GM12878 (cell line): ENCODE measurements around the gene MANEAL. TPM values are rescaled to one million over a fixed set of nuclear protein-coding genes. Genes with fewer than 3 reads are reported as not detected.
A peak's percentile ranks its signal among the peaks of the same experiment; 100 is the strongest.

Source experiments
- ATAC-seq: fragments of 200-7000 bp; cut with Tn5 transposase; 3 replicates; pipeline ENCODE4 v1.9.1; 2020; ENCODE audit warnings: mild to moderate bottlenecking, moderate library complexity
- BruUV-seq: library from RNA; stranded (reverse); fragments of 400-500 nt; replicated peaks from 2 replicates; lab custom pipeline; 2021; lab: Mats Ljungman, UMichigan
- CTCF ChIA-PET: fragments of 300-600 bp; sonication (Branson Sonifier 250); formaldehyde crosslinking; extraction: SDS; loops from one replicate; lab custom pipeline; 2021; ENCODE audit warnings: inconsistent platforms; lab: Yijun Ruan, JAX
- POLR2A ChIA-PET: fragments of 350-600 bp; formaldehyde crosslinking; extraction: SDS; loops from one replicate; lab custom pipeline; 2021; ENCODE audit warnings: inconsistent platforms; lab: Charles Lee
- RAD21 ChIA-PET: fragments of 300-600 bp; sonication (Branson Sonifier 250); formaldehyde crosslinking; loops from one replicate; lab custom pipeline; 2023; ENCODE audit warnings: antibody characterized with exemption; ENCODE audit not compliant: unreplicated experiment; lab: Charles Lee
- SMC1A ChIA-PET: fragments of 300-600 bp; sonication (Branson Sonifier 250); formaldehyde crosslinking; loops from one replicate; lab custom pipeline; 2023; ENCODE audit not compliant: unreplicated experiment, uncharacterized antibody; lab: Charles Lee
- DNase-seq: peaks from one replicate; pipeline ENCODE4 v3.0.0-alpha.2; 2011; ENCODE audit warnings: low read depth, low spot score
- FAIRE-seq: peaks from 3 replicates; lab custom pipeline; 2011; peaks lifted over from hg19 to GRCh38; lab: Jason Lieb, UNC
- H2AFZ ChIP-seq: 2 replicates; pipeline ENCODE4 v1.6.0; 2011; ENCODE audit warnings: low read depth, low read length, control low read depth; ENCODE audit not compliant: control insufficient read depth
- H3K27ac ChIP-seq: 2 replicates; pipeline ENCODE4 v1.5.1; 2011; ENCODE audit warnings: control low read depth; ENCODE audit not compliant: control insufficient read depth, insufficient read depth
- H3K27me3 ChIP-seq, 2 experiments: replicated peaks in 1 of 2; 2 replicates each; pipeline versions ENCODE4 v1.6.0 to v1.6.1; 2011; ENCODE audit warnings: low read length in 1 of 2; ENCODE audit not compliant: control insufficient read depth in 2 of 2, insufficient read depth in 2 of 2
- H3K36me3 ChIP-seq, 2 experiments: 2 replicates each; pipeline ENCODE4 v1.5.1; 2011; ENCODE audit warnings: low read length in 1 of 2; ENCODE audit not compliant: control insufficient read depth in 2 of 2, insufficient read depth in 2 of 2
- H3K4me1 ChIP-seq: 2 replicates; pipeline ENCODE4 v1.6.1; 2011; ENCODE audit warnings: mild to moderate bottlenecking, low read length, moderate library complexity, mixed read lengths; ENCODE audit not compliant: control insufficient read depth, insufficient read depth
- H3K4me2 ChIP-seq: 2 replicates; pipeline ENCODE4 v1.6.0; 2011; ENCODE audit warnings: control low read depth; ENCODE audit not compliant: control insufficient read depth, insufficient read depth
- H3K4me3 ChIP-seq: fragments of 200-600 bp; sonication (generic); 2 replicates; pipeline ENCODE4 v1.5.1; 2016
- H3K79me2 ChIP-seq: 2 replicates; pipeline ENCODE4 v1.6.0; 2011; ENCODE audit warnings: low read length; ENCODE audit not compliant: control insufficient read depth, insufficient read depth
- H3K9ac ChIP-seq: 2 replicates; pipeline ENCODE4 v1.8.0; 2011; ENCODE audit warnings: low read length, control low read depth, mixed read lengths; ENCODE audit not compliant: control insufficient read depth, insufficient read depth
- H3K9me3 ChIP-seq: replicated peaks from 3 replicates; pipeline ENCODE4 v1.5.1; 2011; ENCODE audit warnings: mild to moderate bottlenecking, low read length; ENCODE audit not compliant: control insufficient read depth, insufficient read depth
- H4K20me1 ChIP-seq: 2 replicates; pipeline ENCODE4 v1.6.0; 2011; ENCODE audit not compliant: control insufficient read depth, insufficient read depth
- BACH1 ChIP-seq: fragments of 450-650 bp; IDR thresholded peaks from 2 replicates; pipeline ENCODE4 v1.6.1; 2017; ENCODE audit warnings: mild to moderate bottlenecking, borderline replicate concordance
- BRCA1 ChIP-seq: IDR thresholded peaks from 2 replicates; pipeline ENCODE4 v1.6.1; 2011; ENCODE audit warnings: low read depth, low read length, improper control_type of control experiment
- CREM ChIP-seq: IDR thresholded peaks from 2 replicates; pipeline ENCODE4 v1.6.1; 2014; ENCODE audit warnings: antibody characterized with exemption, low read depth
- DPF2 ChIP-seq: fragments of 450-650 bp; IDR thresholded peaks from 2 replicates; pipeline ENCODE4 v1.6.1; 2017; ENCODE audit warnings: mild to moderate bottlenecking
- ETV6 ChIP-seq, 2 experiments: fragments of 450-650 bp in 1 of 2; IDR thresholded peaks in 1 of 2; conservative IDR thresholded peaks in 1 of 2; 2 replicates each; pipeline ENCODE4 v1.6.1; 2014; ENCODE audit warnings: antibody characterized with exemption in 1 of 2, borderline replicate concordance in 1 of 2, low read depth in 1 of 2, mild to moderate bottlenecking in 1 of 2, moderate library complexity in 1 of 2
- HDAC2 ChIP-seq: fragments of 200-600 bp; sonication (generic); IDR thresholded peaks from 2 replicates; pipeline ENCODE4 v1.6.1; 2017
- NFYB ChIP-seq: IDR thresholded peaks from 2 replicates; pipeline ENCODE4 v1.6.1; 2011; ENCODE audit warnings: low read depth, mild to moderate bottlenecking, low read length, improper control_type of control experiment, moderate library complexity; ENCODE audit not compliant: insufficient read depth
- RELB ChIP-seq: fragments of 450-650 bp; IDR thresholded peaks from 2 replicates; pipeline ENCODE4 v1.6.1; 2017; ENCODE audit warnings: low read depth, mild to moderate bottlenecking, moderate library complexity
- SPI1 ChIP-seq: IDR thresholded peaks from 2 replicates; pipeline ENCODE4 v1.6.1; 2011; ENCODE audit warnings: low read depth, mild to moderate bottlenecking, low read length, moderate library complexity, borderline replicate concordance; ENCODE audit not compliant: insufficient read depth
- SRF ChIP-seq, 2 experiments: IDR thresholded peaks; 2 replicates each; pipeline ENCODE4 v1.6.1; 2011; ENCODE audit warnings: low read depth in 2 of 2, low read length in 2 of 2, mild to moderate bottlenecking in 1 of 2, moderate library complexity in 1 of 2
- USF1 ChIP-seq: IDR thresholded peaks from 2 replicates; pipeline ENCODE4 v1.6.1; 2011; ENCODE audit warnings: borderline replicate concordance, low read depth, mild to moderate bottlenecking, moderate library complexity, mixed read lengths, low read length; ENCODE audit not compliant: insufficient read depth; ENCODE audit errors: extremely low read length
- USF2 ChIP-seq: IDR thresholded peaks from 2 replicates; pipeline ENCODE4 v1.6.1; 2011; ENCODE audit warnings: low read depth, low read length, improper control_type of control experiment, borderline replicate concordance
- ZBTB11 ChIP-seq: fragments of 450-650 bp; formaldehyde crosslinking; IDR thresholded peaks from 2 replicates; pipeline ENCODE4 v1.5.0; 2022; ENCODE audit warnings: mild to moderate bottlenecking, missing genetic modification characterization
- ZNF24 ChIP-seq: fragments of 450-650 bp; IDR thresholded peaks from 2 replicates; pipeline ENCODE4 v1.6.1; 2017; ENCODE audit warnings: antibody characterized with exemption, mild to moderate bottlenecking
- WGBS: methylation state at CpG from one replicate; pipeline ENCODE4 v1.1.6; 2016; ENCODE audit warnings: low lambda C conversion rate; ENCODE audit not compliant: insufficient replicate concordance, insufficient coverage; ENCODE audit errors: missing lambda C conversion rate; 5-methylcytosine and 5-hydroxymethylcytosine counted together
- in situ Hi-C: fragments of 300-500 bp; cut with MboI; formaldehyde crosslinking; loops from 9 replicates; pipeline ENCODE4 v1.14.3; 2018; ENCODE audit warnings: mixed read lengths
- intact Hi-C: fragments of 100-400 bp; cut with micrococcal nuclease; formaldehyde crosslinking; loops from one replicate; pipeline ENCODE4 v1.14.2; 2022; ENCODE audit not compliant: unreplicated experiment
- polyA plus RNA-seq, 11 experiments: library from polyadenylated mRNA; depleted of rRNA in 4 of 11; unstranded in 6 of 11; stranded (reverse) in 5 of 11; fragments of >200 nt; fragmentation: Nextera tagmentation in 4 of 11; fragmentation: Illumina TruSeq in 1 of 11; extraction: Ambion mirVana in 4 of 11; extraction: Trizol in 1 of 11; gene quantifications; 1 replicate in 1 of 11; 2 replicates in 10 of 11; pipeline versions ENCODE4 v1.2.1 to v1.2.3, GENCODE V29; 2011 to 2016; ENCODE audit warnings: inconsistent platforms in 2 of 11, missing spikeins in 2 of 11, low read depth in 1 of 11
- total RNA-seq, 4 experiments: library from RNA; depleted of rRNA in 3 of 4; stranded (reverse); fragments of >200 nt in 3 of 4; fragmentation: Illumina TruSeq in 1 of 4; extraction: Trizol in 1 of 4; gene quantifications; 2 replicates each; pipeline versions ENCODE4 v1.2.1 to v1.2.3, GENCODE V29; 2013 to 2021

MANEAL gene
- total and polyA plus RNA-seq, 10 of the 15 experiments (the other 5 are each of a cell fraction or from before 2014, with no cell fraction given) = 0.83 to 11.1 (median 5.7) TPM

- TF ChIP-seq USF2 (no peak), DPF2 (no peak), ETV6 (conservative IDR thresholded peaks at IDR 0.05 in 1 of 2, IDR thresholded peaks at IDR 0.05 in 1 of 2; ENCODE audit: borderline replicate concordance in 1 of 2, low read depth in 1 of 2) (no peak), USF1 (no peak), CREM (no peak), RELB (no peak), BRCA1 (no peak)
These were observed 11.2 kb upstream of the MANEAL start (continued) for GRCh38 chr1:37782491-37782890.

GRCh38 chr1:37792943-37793686 lies 532 bp upstream of the MANEAL start:
- Histone ChIP-seq H3K79me2 (no peaks in the 10 kb centered on the region; the same call in 1 of the 2 replicates), H4K20me1 (no peaks in the 10 kb centered on the region), H3K9ac (no peak overlapping the region), H3K36me3 (no peaks in the 10 kb centered on the region), H3K4me3 (peak overlapping the region; percentile 44; the same call in 1 of the 2 replicates), H2AFZ (peak overlapping the region; percentile 17), H3K27me3 (peaks cover 0 to 1% of the 10 kb centered on the region in 2 experiments; a peak in 1 of 4 replicates), H3K9me3 (no peaks in the 10 kb centered on the region), H3K4me2 (peak overlapping the region; percentile 25; the same call in 1 of the 2 replicates), H3K27ac (no peak overlapping the region), H3K4me1 (peaks cover 17% of the 10 kb centered on the region)
- no TSS peak for BruUV-seq
- DNase-seq (no peak), FAIRE-seq (peak; percentile 7), ATAC-seq (no peak)
- WGBS = 81% methylated on average over 25 of the region's 36 CpGs
- in situ Hi-C loops = no loop called here
- CTCF ChIA-PET = no interaction called here
- SMC1A ChIA-PET = interaction anchor here (1.0 kb wide), 1 partner anchor 66 kb away, joined by 3 read pairs; the partner anchor contains the start of gene MTF1
- intact Hi-C loops = no loop called here
- POLR2A ChIA-PET = no interaction called here
- RAD21 ChIA-PET = no interaction called here
- TF ChIP-seq ZNF24 (no peak), NFYB (no peak), SRF (IDR thresholded peaks at IDR 0.05; ENCODE audit: low read depth in 2 of 2, low read length in 2 of 2) (no peak), HDAC2 (no peak), BACH1 (no peak), SPI1 (no peak), ZBTB11 (CRISPR knock-in tag) (no peak)
